K562 (cell line): Measurements from ENCODE around the gene BMP8B. TPM values are rescaled to one million over a fixed set of nuclear protein-coding genes. Genes with fewer than 3 reads are reported as not detected.

Source experiments
- ATF3 ChIP-seq, 2 experiments: fragments of 450-650 bp in 1 of 2; sonication (generic) in 1 of 2; formaldehyde crosslinking in 1 of 2; IDR thresholded peaks in 1 of 2; conservative IDR thresholded peaks in 1 of 2; 2 replicates each; pipeline versions ENCODE4 v1.6.1 to v1.8.1; 2016 to 2023; ENCODE audit warnings: mild to moderate bottlenecking in 2 of 2, moderate library complexity in 2 of 2, inconsistent platforms in 1 of 2, missing genetic modification reagents in 1 of 2
- DMBX1 ChIP-seq: fragments of 250-450 bp; sonication (Bioruptor Pico); IDR thresholded peaks from 2 replicates; pipeline ENCODE4 v1.8.0; 2022; ENCODE audit warnings: inconsistent platforms, mild to moderate bottlenecking, moderate library complexity, borderline replicate concordance
- E4F1 ChIP-seq: fragments of 250-450 bp; sonication (Bioruptor Pico); IDR thresholded peaks from 2 replicates; pipeline ENCODE4 v1.5.0; 2021; ENCODE audit warnings: mild to moderate bottlenecking, borderline replicate concordance
- ELK1 ChIP-seq: sonication (generic); formaldehyde crosslinking; IDR thresholded peaks from 2 replicates; pipeline ENCODE4 v1.8.1; 2022; ENCODE audit warnings: missing genetic modification reagents
- FIP1L1 ChIP-seq: fragments of 200-400 bp; formaldehyde crosslinking; IDR thresholded peaks from 2 replicates; pipeline ENCODE4 v1.6.1; 2018; ENCODE audit warnings: mild to moderate bottlenecking, low read depth, low read length; ENCODE audit not compliant: poor library complexity, severe bottlenecking
- NR2F6 ChIP-seq: fragments of 450-650 bp; formaldehyde crosslinking; IDR thresholded peaks from 2 replicates; pipeline ENCODE4 v1.4.0; 2020; ENCODE audit warnings: mild to moderate bottlenecking
- PRMT5 ChIP-seq: sonication (generic); formaldehyde crosslinking; IDR thresholded peaks from 2 replicates; pipeline ENCODE4 v1.5.0; 2020; ENCODE audit warnings: missing genetic modification reagents
- RCOR1 ChIP-seq, 2 experiments: IDR thresholded peaks; 2 replicates each; pipeline ENCODE4 v1.6.1; 2012; ENCODE audit warnings: low read depth in 2 of 2, low read length in 2 of 2, borderline replicate concordance in 1 of 2, improper control_type of control experiment in 1 of 2
- SIN3B ChIP-seq: fragments of 450-650 bp; IDR thresholded peaks from 2 replicates; pipeline ENCODE4 v1.6.1; 2017; ENCODE audit warnings: low read depth, mild to moderate bottlenecking, moderate library complexity
- SMARCB1 ChIP-seq: IDR thresholded peaks from 2 replicates; pipeline ENCODE4 v1.6.1; 2011; ENCODE audit warnings: improper control_type of control experiment, low read depth; ENCODE audit not compliant: insufficient read length
- SRSF3 ChIP-seq: fragments of 200-400 bp; formaldehyde crosslinking; IDR thresholded peaks from 2 replicates; pipeline ENCODE4 v1.6.1; 2016; ENCODE audit warnings: mild to moderate bottlenecking, low read length, moderate library complexity; ENCODE audit not compliant: insufficient read depth
- TAF15 ChIP-seq: fragments of 200-400 bp; formaldehyde crosslinking; IDR thresholded peaks from 2 replicates; pipeline ENCODE4 v1.6.1; 2017; ENCODE audit warnings: mild to moderate bottlenecking, low read depth, low read length, moderate library complexity
- ZBTB11 ChIP-seq, 3 experiments: fragments of 200-800 bp in 1 of 3; fragments of 250-450 bp in 1 of 3; fragments of 450-650 bp in 1 of 3; sonication (Bioruptor Pico) in 1 of 3; sonication (Bioruptor generic) in 1 of 3; formaldehyde crosslinking in 1 of 3; IDR thresholded peaks; 2 replicates each; pipeline versions ENCODE4 v1.6.1 to v1.8.0; 2016 to 2022; ENCODE audit warnings: mild to moderate bottlenecking in 2 of 3, missing genetic modification characterization in 2 of 3, missing compliant biosample characterization in 1 of 3, moderate library complexity in 1 of 3
- ZNF384 ChIP-seq: IDR thresholded peaks from 2 replicates; pipeline ENCODE4 v1.6.1; 2012; ENCODE audit warnings: low read depth, low read length, improper control_type of control experiment
- ZNF707 ChIP-seq: fragments of 250-450 bp; sonication (Bioruptor Pico); conservative IDR thresholded peaks from 2 replicates; pipeline ENCODE4 v1.8.0; 2022; ENCODE audit warnings: inconsistent platforms, mild to moderate bottlenecking, moderate library complexity
- polyA plus RNA-seq, 8 experiments: library from polyadenylated mRNA; depleted of rRNA in 4 of 8; stranded (reverse) in 5 of 8; unstranded in 3 of 8; fragments of >200 nt; fragmentation: Nextera tagmentation in 2 of 8; fragmentation: Illumina TruSeq in 1 of 8; extraction: Ambion mirVana in 2 of 8; extraction: Trizol in 1 of 8; gene quantifications; 2 replicates each; pipeline versions ENCODE4 v1.2.1 to v1.2.3, GENCODE V29; 2011 to 2014; ENCODE audit warnings: inconsistent platforms in 1 of 8, missing spikeins in 1 of 8
- total RNA-seq, 7 experiments: library from RNA; depleted of rRNA in 6 of 7; stranded (reverse); fragments of >200 nt in 6 of 7; fragmentation: Illumina TruSeq in 2 of 7; extraction: Trizol in 2 of 7; gene quantifications; 2 replicates each; pipeline versions ENCODE4 v1.2.1 to v1.2.3, GENCODE V29; 2011 to 2021; ENCODE audit warnings: low replicate concordance in 1 of 7

Gene BMP8B
- total and polyA plus RNA-seq, 9 of the 15 experiments (the other 6 are each of a cell fraction or from before 2014, with no cell fraction given): 0.03 to 0.33 (median 0.14) TPM

- TF ChIP-seq ZNF707 (CRISPR knock-in tag) (no peak), RCOR1 (IDR thresholded peaks at IDR 0.05; ENCODE audit: borderline replicate concordance in 1 of 2, low read depth in 2 of 2, low read length in 2 of 2) (peak in 1 of 2 experiments; percentile 43; a peak in 1 of 4 replicates), PRMT5 (CRISPR knock-in tag) (no peak), ZNF384 (no peak), ATF3 (IDR thresholded peaks at IDR 0.05) (peak; percentile 79), ATF3 (CRISPR knock-in tag; conservative IDR thresholded peaks at IDR 0.05) (no peak), E4F1 (no peak), ELK1 (CRISPR knock-in tag) (no peak), NR2F6 (CRISPR knock-in tag) (no peak), SIN3B (no peak), TAF15 (no peak), SRSF3 (no peak), DMBX1 (CRISPR knock-in tag) (no peak), ZBTB11 (CRISPR knock-in tag; IDR thresholded peaks at IDR 0.05) (no peak), FIP1L1 (no peak), SMARCB1 (no peak)
These were observed 43.6 kb upstream of the BMP8B start (continued) for GRCh38 chr1:39832294-39832693.
